A204.1 (cell line): ENCODE measurements around the gene COLEC11.

Source experiments
- FAIRE-seq: peaks from 2 replicates; lab custom pipeline; 2012; peaks lifted over from hg19 to GRCh38; lab: Jason Lieb, UNC

The COLEC11 gene

DNA sequence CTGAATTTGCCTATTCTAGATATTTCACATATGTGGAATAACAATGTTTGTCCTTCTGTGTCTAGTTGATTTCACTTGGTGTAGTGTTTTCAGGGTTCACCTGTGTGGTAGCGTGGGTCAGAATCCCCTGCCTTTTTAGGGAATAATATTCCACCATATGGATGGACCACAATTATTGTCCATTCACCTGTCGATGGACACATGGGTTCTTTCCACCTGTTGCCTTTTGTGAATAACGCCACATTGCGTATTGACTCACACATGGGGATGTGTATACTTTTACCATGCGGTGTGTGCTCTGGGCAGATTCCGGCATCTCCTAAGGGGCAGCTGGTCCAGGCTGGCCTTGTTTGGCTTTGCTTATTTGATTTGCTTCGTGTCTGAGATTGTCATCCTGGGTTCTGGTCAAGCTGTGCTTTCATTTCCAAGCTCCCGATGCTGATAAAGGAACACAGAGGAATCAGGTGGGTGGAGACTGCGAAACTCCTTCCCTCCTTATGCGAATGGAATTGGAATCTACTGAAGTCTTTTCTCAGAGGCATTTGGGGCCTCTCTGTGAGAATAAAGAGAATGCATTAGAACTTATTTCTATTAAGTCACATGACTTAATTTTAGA is 44.2 kb downstream of the COLEC11 start:
- FAIRE-seq = no peak

DNA sequence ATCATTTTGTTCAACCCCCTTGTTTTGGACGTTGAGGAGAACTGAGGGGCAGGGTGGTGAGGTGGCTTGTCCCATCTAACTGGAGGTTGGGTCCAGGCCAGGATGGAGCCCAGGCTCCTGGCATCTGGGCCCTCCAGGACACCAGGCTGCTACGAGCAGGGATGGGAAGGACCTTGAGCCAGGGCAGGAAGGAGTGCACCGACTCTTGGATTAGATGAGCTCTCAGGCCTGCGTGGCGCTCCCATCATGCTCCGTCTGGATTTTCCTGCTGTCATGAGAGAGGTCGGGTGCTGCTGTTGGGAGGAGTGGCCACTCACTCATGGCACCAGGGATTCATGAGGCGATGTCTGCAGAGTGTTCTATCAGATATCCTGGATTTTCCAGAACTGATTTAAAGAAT is 44.7 kb downstream of the COLEC11 start:
- FAIRE-seq = no peak

DNA sequence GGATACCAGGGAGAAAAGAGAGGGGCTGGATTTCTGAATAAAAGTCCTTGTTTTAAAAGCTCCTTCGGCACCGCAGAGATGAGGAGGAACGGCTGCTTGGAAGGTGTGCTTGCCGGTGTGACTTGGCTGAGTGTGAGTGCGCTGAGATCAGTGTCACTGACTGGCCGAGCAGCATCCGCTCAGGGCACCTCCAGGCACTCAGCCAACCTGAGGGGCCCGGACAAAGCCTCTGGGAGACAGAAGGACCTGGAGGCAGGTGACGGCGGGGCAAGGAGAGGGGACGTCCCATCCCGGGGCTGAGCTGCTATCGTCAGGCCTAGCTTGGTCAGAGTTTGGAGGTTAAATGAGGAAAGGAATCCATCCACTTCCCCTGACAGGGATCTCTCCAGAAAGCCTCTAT is 46.3 kb downstream of the COLEC11 start:
- FAIRE-seq = no peak

DNA sequence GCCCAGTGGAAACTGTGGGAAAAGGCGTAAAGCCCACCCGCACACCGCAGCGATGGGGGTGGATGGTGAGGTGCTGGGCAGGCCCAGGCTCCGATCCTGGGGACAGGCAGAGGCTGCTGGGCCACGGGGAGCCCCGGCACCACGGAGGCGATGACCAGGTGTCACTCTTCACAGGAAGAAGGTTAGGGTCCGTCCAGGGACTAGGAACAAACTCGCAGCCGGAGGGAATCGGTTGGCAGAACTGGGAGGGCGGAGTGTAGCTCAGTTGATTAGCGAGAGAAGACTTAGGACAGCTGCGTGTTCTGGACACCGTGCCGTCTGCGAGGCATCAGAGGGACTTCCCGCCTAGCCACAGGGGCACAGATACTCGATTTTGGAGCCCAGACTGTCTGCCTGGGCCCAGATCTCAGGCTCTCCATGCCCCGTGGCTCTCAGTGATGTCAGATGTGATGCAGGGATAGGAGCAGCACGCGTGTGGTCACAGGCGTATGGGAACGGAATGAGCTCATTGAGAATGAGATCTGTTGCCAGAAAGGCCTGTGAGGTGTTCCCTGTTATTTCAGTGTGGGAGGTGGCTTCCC is 47.0 kb downstream of the COLEC11 start:
- FAIRE-seq = no peak

GRCh38 chr2:3642521-3643215 is 47.8 kb downstream of the COLEC11 start:
- FAIRE-seq = no peak

GRCh38 chr2:3643371-3644245 is 48.7 kb downstream of the COLEC11 start:
- FAIRE-seq = no peak

DNA sequence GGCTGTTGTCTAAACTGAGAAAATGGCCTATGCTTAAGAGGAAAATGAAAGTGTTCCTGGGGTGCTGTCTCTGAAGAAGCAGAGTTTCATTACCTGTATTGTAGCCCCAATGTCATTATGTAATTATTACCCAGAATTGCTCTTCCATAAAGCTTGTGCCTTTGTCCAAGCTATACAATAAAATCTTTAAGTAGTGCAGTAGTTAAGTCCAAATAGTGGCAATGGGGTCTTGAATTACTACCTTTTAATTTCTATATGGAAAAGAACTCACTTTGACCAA is 49.3 kb downstream of the COLEC11 start:
- FAIRE-seq = no peak

DNA sequence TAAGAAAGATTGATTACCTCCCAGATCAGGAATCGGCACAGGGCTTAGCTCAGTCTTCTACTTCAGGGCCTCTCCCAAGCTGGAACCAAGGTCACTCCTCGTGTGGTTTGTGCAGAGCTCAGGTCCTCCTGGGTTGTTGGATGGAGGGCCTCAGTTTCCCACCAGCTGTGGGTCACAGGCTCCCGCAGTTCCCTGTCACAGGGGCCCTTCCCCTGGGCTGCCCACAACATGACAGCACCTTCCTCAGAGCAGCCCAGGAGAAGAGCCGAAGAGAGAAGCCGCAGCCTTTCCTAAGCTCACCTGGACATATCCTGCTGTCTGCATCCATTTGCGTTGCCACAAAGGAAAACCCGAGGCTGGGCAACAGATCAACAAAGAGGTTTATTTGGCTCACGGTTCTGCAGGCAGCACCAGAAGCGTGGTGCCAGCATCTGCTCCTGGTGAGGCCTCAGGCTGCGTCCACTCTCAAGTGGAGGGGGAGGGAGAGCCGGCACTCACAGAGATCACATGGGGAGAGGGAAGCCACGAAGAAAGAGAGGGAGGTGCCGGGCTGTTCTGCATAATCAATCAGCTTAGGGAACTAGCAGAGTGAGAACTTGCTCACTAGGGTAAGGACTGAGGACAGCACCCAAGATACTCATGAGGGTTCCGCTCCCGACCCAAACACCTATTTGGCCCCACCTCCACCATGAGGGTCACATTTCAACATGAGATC is 50.1 kb downstream of the COLEC11 start:
- no peak for FAIRE-seq

- no peak for FAIRE-seq
These were observed 51.0 kb downstream of the COLEC11 start for GRCh38 chr2:3645745-3646389.

DNA sequence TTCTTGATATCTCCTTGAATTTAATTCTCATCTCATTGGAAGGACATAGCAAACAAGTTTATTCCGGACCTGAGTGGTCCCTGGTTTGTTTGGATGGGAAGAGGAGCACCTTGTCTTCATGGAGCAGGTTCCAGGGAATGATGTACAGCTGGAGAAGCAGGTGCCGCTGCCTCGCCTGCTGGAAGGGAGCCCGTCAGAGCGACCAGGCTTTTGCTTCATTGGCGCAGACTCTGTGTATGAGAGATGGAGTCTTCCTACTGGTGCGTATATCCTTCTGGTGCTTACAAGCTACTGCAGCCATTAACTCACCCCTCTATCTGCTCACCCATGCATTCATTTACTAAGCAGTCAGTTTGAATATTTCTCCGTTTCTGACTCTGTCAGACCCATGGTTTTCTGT is 51.5 kb downstream of the COLEC11 start:
- FAIRE-seq = no peak

DNA sequence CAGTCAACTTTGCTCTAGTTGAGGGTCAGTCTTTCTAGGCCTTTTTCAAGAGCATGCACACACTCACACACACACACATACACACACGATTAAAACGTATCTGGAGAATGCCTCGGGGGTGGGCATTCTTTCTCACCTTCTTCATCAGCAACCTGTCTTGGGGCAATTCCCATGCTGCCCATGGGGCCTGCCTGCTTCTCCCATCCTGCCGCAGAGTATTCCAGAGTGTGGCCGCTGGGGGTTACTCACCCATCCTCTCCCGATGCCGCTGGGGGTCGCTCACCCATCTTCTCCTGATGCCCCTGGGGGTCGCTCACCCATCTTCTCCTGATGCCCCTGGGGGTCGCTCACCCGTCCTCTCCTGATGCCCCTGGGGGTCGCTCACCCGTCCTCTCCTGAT is 52.3 kb downstream of the COLEC11 start:
- FAIRE-seq = no peak

GRCh38 chr2:3647831-3648651 is 53.1 kb downstream of the COLEC11 start:
- no peak for FAIRE-seq

DNA sequence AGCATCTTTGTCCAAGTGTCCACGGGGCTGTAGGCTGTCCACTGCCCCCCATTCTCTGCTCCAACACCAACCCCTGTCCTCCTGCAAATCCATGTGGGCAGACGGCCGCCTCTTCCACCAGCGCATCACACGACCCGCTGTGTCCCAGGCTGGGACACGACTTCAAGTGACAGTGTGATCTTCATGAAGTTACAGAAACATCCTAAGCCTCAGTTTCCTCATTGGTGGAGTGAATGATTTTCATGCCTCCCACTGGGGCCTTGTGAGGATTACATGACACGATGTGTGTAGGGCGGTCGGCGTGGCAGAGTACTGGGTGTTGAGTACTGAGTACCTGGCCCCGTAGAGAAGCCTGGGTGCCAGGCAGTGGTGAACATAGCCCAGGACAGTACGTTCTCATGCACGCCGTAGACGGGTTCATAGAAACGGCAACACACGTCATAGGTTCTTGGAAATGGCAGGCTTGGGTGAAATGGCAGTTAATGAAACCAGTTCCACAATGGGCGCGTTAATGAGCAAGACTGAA is 53.8 kb downstream of the COLEC11 start:
- FAIRE-seq = no peak

DNA sequence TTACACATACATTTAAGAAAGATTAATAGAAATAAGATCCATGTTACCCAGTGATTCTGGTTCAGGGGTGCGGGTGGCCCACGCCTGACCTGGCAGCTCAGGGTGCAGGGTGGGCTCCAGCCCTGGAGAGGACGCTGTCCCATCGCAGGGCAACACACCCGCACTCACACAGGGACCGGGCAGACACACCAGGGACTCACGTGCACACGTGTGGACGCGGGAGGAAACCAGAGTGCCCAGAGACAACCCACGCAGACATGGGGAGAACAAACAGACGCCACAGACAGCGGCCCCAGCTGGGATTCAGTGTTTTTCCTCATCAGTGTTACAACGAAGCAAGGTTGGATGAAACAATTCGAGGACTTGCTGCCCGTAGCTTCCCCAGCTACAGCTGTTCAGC is 54.7 kb downstream of the COLEC11 start:
- FAIRE-seq = no peak

DNA sequence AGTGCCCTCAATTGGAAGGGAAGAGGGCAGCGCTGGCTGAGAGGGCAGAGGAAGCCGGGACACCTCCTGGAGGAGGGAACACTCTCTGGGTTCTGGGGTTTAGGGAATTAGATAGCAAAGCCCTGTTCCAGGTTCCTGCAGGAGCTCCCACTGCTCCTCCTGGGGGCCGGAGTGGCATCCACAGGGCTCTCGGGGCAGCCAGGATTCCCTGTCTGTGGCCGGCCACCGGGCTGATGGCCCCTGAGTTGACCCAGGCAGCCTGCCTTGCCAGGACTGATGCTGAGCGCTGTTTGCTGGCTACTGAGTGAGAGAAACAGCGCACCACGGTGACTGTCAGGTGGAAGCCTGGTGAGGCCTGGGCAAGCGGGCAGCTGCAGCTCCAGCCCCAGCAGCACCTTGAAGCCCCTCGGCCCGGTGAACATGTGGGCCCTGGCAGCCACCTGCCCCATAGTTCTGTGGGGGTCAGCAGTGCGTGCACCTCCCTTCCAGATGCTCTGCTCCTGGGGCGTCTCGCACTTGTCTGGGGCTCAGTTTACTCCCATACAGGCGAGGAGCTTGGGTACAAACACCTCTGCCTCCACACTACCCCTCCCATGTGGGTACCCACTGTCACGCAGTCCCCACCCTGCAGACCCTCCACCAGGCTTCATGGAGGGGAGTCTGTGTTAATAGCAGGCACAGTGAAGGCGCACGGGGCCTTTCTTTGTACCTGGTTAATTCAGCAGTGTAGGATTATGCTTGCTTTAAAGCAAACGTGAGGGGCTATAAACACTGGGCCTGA is 55.4 kb downstream of the COLEC11 start:
- no peak for FAIRE-seq

DNA sequence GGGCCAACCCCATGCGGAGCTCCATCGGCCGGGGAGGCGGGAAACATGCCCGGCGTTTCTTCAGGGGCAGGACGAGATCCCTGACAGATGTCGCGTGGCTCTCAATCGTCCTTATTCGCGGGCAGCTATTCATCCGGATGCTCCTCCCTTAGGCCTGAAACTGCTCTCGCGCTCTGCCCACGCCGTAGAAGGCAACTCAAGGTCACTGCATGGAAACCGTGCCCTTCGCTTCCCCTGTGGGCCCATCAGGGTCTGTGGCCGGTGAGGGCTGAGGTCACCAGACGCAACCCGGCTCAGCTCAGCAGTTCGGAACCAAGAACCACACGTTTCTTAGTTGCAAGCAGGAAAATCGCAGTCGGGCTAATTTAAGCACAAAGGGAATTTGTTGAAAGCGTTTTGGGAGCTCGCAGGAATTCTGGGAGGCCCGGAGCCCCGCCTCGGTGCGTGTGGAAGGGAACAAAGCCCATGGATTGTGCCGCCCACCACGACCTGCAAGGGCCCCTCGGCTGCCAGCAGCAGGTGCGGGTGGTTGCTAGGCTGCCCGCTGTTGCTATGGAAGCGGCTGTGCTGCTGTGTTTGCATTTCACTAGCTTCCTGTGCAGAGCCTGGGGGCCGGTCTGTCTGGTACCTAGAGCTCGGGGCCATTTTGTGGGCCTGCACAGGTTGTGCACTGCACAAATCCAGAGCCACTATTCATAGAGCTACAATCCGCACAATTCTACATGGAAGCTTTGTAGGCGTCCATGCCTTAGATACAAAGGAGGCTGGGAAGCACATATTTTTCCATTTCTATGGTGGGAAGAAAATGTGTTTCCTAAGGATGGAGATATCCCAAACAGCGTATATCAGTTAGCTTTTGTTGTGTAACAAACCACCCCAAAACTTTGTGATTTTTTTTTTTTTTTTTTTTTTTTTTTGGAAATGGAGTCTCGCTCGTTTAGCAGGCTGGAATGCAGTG is 57.1 kb downstream of the COLEC11 start:
- FAIRE-seq = no peak

- FAIRE-seq = no peak
These were observed 58.1 kb downstream of the COLEC11 start for GRCh38 chr2:3652896-3653625.

- FAIRE-seq = no peak
These were observed 59.1 kb downstream of the COLEC11 start for GRCh38 chr2:3654011-3654410.
